Gastroesophageal sphincter (tissue), 4 donors: Measurements from ENCODE around the gene CIB4. TPM values are rescaled to one million over a fixed set of nuclear protein-coding genes. Genes with fewer than 3 reads are reported as not detected.

Source experiments
- ATAC-seq: fragments of 150-250 bp; one replicate; pipeline ENCODE4 v1.9.1; 2016; ENCODE audit warnings: mild to moderate bottlenecking, moderate library complexity
- H3K27ac ChIP-seq, 4 donors: fragments of 200-600 bp; sonication (generic) in 3 of 4; 1 replicate in 3 of 4; 2 replicates in 1 of 4; pipeline ENCODE4 v1.5.1; 2016 to 2019
- H3K27me3 ChIP-seq: fragments of 200-600 bp; sonication (generic); one replicate; pipeline ENCODE4 v1.5.1; 2019
- H3K36me3 ChIP-seq, 2 donors: fragments of 200-600 bp; sonication (generic); one replicate each; pipeline ENCODE4 v1.5.1; 2019; ENCODE audit warnings: control low read depth in 1 of 2
- H3K4me1 ChIP-seq, 3 donors: fragments of 200-600 bp; sonication (generic); 1 replicate in 2 of 3; 2 replicates in 1 of 3; pipeline ENCODE4 v1.5.1; 2016 to 2019; ENCODE audit warnings: control low read depth in 2 of 3
- H3K4me3 ChIP-seq, 2 donors: fragments of 200-600 bp; sonication (generic); one replicate each; pipeline ENCODE4 v1.5.1; 2019; ENCODE audit warnings: mild to moderate bottlenecking in 1 of 2, moderate library complexity in 1 of 2
- H3K9me3 ChIP-seq, 3 donors: fragments of 200-600 bp; sonication (generic); one replicate each; pipeline ENCODE4 v1.5.1; 2017 to 2019; ENCODE audit warnings: control low read depth in 2 of 3
- CTCF ChIP-seq, 4 experiments: fragments of 200-600 bp in 2 of 4; fragments of 450-650 bp in 2 of 4; sonication (generic) in 1 of 4; IDR thresholded peaks; one replicate each; pipeline ENCODE4 v1.5.1; 2017 to 2019; ENCODE audit warnings: antibody characterized with exemption in 4 of 4, mild to moderate bottlenecking in 2 of 4, moderate library complexity in 2 of 4
- EP300 ChIP-seq: sonication (generic); formaldehyde crosslinking; IDR thresholded peaks from one replicate; pipeline ENCODE4 v1.6.1; 2017; ENCODE audit warnings: antibody characterized with exemption, mild to moderate bottlenecking
- POLR2A ChIP-seq, 2 donors: fragments of 450-650 bp; IDR thresholded peaks; one replicate each; pipeline ENCODE4 v1.6.1; 2017; ENCODE audit warnings: antibody characterized with exemption in 2 of 2, mild to moderate bottlenecking in 2 of 2, moderate library complexity in 1 of 2
- POLR2AphosphoS5 ChIP-seq: sonication (generic); formaldehyde crosslinking; IDR thresholded peaks from one replicate; pipeline ENCODE4 v1.6.1; 2017; ENCODE audit warnings: antibody characterized with exemption
- WGBS, 2 donors: methylation state at CpG; one replicate each; pipeline ENCODE4 v1.1.5; 2018; ENCODE audit warnings: low coverage in 1 of 2; 5-methylcytosine and 5-hydroxymethylcytosine counted together
- total RNA-seq, 4 donors: library from RNA; depleted of rRNA; stranded (reverse); fragments of >200 nt; gene quantifications; one replicate each; pipeline ENCODE4 v1.1.0, GENCODE V29; 2016

CIB4 gene
- total RNA-seq, 4 donors from 2014 or later, result not detected

DNA sequence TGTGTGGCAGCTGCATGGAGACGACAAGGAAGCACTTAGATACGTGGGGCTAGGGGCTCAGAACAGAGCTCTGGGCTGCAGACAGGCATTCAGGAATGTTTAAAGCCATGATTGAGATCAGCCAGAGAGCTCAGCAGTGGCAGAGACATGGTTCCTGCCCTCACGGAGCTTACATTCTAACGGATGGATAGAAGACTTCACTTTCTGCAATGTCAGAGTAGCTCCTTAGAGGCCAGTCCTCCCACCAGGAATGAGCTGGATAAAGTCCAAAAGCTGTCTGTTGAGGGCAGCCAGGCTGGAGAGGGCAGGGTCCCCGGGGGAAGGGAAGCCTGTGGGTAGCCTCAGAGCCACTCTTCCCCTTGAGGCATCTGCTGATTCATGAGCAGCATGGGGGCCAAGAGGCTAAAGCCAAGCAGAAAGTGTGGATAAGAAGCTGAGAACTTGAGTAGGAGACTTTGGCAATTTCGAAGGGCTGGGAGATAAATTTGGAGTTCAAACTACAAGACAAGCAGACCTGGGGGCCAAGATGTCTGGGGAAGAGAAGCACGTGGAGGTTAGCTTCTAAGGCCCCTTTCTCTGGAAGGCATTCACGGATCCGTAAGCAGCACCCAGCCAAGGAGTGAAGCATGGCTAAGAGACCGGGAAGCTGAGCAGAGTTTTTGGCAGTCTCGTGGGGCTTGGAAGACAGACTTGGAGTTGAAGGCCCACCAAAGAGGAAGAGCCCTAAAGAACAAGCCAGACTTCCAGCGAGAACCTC, 9.7 kb upstream of the CIB4 start:
- Histone ChIP-seq H3K27me3 (no peaks in the 10 kb centered on the region), H3K27ac (peak overlapping the region in 3 of 4 donors; percentile 64 to 73 (median 65)), H3K36me3 (no peaks in the 10 kb centered on the region), H3K4me1 (peaks cover 0 to 25% (median 0%) of the 10 kb centered on the region in 3 donors), H3K9me3 (no peaks in the 10 kb centered on the region), H3K4me3 (no peak overlapping the region)
- ATAC-seq, result no peak
- 67 to 69% methylated on average over 11 of the region's 12 CpGs for WGBS, 2 donors
- TF ChIP-seq EP300 (no peak), POLR2AphosphoS5 (no peak), POLR2A (IDR thresholded peaks at IDR 0.05) (no peak), CTCF (IDR thresholded peaks at IDR 0.05) (no peak)

- no peak for TF ChIP-seq EP300
- TF ChIP-seq POLR2AphosphoS5, result no peak
- TF ChIP-seq CTCF (IDR thresholded peaks at IDR 0.05), result no peak
- H3K27me3 ChIP-seq, result no peaks in the 10 kb centered on the region
- H3K27ac ChIP-seq, result peak overlapping the region in 1 of 4 donors; percentile 64
- WGBS, 2 donors, result 86 to 87% methylated on average over 12 of the region's 12 CpGs
- H3K4me3 ChIP-seq, result no peak overlapping the region
- no peaks in the 10 kb centered on the region for H3K9me3 ChIP-seq
- no peaks in the 10 kb centered on the region for H3K36me3 ChIP-seq
- peaks cover 0 to 25% (median 0%) of the 10 kb centered on the region in 3 donors for H3K4me1 ChIP-seq
- no peak for ATAC-seq
Measured at GRCh38 chr2:26649992-26650712, 9.0 kb upstream of the CIB4 start.

DNA sequence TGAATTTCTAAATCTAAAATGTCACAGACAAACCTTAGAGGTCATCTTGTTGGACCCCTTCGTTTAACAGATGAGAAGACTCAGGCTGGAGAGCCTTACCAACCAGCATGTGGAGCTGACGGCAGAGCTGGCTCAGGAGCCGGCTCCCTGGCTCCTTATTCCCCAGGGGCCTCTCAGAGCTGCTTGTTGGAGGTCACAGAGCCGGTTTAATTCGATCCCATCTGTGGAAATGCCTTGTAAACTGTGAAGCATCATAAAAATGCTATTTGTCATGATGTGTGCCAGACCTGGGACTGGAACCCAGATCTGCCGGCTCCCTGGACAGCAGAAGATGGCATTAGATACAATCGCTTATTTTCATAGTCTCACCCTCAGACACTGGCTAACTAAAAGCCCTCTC, 8.2 kb upstream of the CIB4 start:
- peaks cover 0 to 25% (median 0%) of the 10 kb centered on the region in 3 donors for H3K4me1 ChIP-seq
- TF ChIP-seq POLR2A (IDR thresholded peaks at IDR 0.05), result no peak
- TF ChIP-seq POLR2AphosphoS5, result no peak
- no peak for TF ChIP-seq CTCF (IDR thresholded peaks at IDR 0.05)
- no peak for TF ChIP-seq EP300
- ATAC-seq, result no peak
- H3K4me3 ChIP-seq, result no peak overlapping the region
- no peak overlapping the region for H3K27ac ChIP-seq
- H3K36me3 ChIP-seq, result no peaks in the 10 kb centered on the region
- WGBS, 2 donors, result 32 to 56% methylated on average over 3 to 4 of the region's 7 CpGs
- H3K9me3 ChIP-seq, result no peaks in the 10 kb centered on the region
- peaks cover 4% of the 10 kb centered on the region for H3K27me3 ChIP-seq

DNA sequence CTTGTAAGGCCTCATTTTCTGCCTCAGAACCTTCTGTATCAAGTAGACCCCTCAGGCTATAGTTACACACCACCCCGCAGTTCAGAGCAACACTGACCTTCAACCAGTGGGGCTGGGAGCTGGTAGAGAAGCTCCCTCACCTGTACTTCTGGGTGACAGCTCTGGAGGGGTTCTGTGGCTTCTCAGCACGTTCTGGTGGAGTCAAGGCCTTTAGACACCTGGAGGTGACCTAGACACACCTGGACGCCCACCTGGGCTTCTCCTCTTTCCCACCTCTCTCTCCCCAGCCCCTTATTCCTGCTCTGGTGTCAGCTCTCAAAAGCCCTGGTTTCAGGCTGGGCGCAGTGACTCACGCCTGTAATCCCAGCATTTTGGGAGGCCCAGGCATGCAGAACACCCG, 7.3 kb upstream of the CIB4 start:
- no peak overlapping the region for H3K27ac ChIP-seq
- H3K4me1 ChIP-seq, result peaks cover 0 to 25% (median 0%) of the 10 kb centered on the region in 3 donors
- 100% methylated on average over 1 of the region's 6 CpGs; no CpG with 5 or more reads in 1 of the 2 donors for whole genome bisulfite sequencing, 2 donors
- H3K9me3 ChIP-seq, result no peaks in the 10 kb centered on the region
- H3K4me3 ChIP-seq, result no peak overlapping the region
- no peak for ATAC-seq
- no peaks in the 10 kb centered on the region for H3K36me3 ChIP-seq
- no peak for TF ChIP-seq EP300
- no peak for TF ChIP-seq POLR2A (IDR thresholded peaks at IDR 0.05)
- TF ChIP-seq POLR2AphosphoS5, result no peak
- peaks cover 11% of the 10 kb centered on the region for H3K27me3 ChIP-seq

GRCh38 chr2:26647981-26648380, 6.8 kb upstream of the CIB4 start:
- H3K4me1 ChIP-seq, result peaks cover 0 to 25% (median 0%) of the 10 kb centered on the region in 3 donors
- WGBS, 2 donors, result 67% methylated on average over 1 of the region's 3 CpGs; no CpG with 5 or more reads in 1 of the 2 donors
- TF ChIP-seq POLR2AphosphoS5 (no peak), CTCF (IDR thresholded peaks at IDR 0.05) (no peak), EP300 (no peak), POLR2A (IDR thresholded peaks at IDR 0.05) (no peak)
- H3K27me3 ChIP-seq, result peaks cover 11% of the 10 kb centered on the region
- no peaks in the 10 kb centered on the region for H3K36me3 ChIP-seq
- no peak overlapping the region for H3K4me3 ChIP-seq
- H3K9me3 ChIP-seq, result no peaks in the 10 kb centered on the region
- ATAC-seq, result no peak
- H3K27ac ChIP-seq, result no peak overlapping the region
